Panc1 (cell line): Measurements from ENCODE around the gene NSMF. TPM values are rescaled to one million over a fixed set of nuclear protein-coding genes. Genes with fewer than 3 reads are reported as not detected.

Experiments
- ATAC-seq: fragments of 200-7000 bp; cut with Tn5 transposase; 2 replicates; pipeline ENCODE4 v1.9.1; 2020; ENCODE audit warnings: mild to moderate bottlenecking, moderate library complexity
- BruUV-seq: library from RNA; stranded (reverse); fragments of 400-500 nt; replicated peaks from 2 replicates; lab custom pipeline; 2021; lab: Mats Ljungman, UMichigan
- CTCF ChIA-PET: fragments of 300-600 bp; sonication (Branson Sonifier 250); formaldehyde crosslinking; loops from one replicate; lab custom pipeline; 2022; ENCODE audit warnings: antibody characterized with exemption; lab: Charles Lee
- POLR2A ChIA-PET: fragments of 300-600 bp; sonication (Branson Sonifier 250); formaldehyde crosslinking; loops from one replicate; lab custom pipeline; 2022; ENCODE audit warnings: antibody characterized with exemption; lab: Charles Lee
- DNase-seq: peaks from one replicate; pipeline ENCODE4 v3.0.0-alpha.2; 2010; ENCODE audit warnings: low read depth, low spot score
- H3K27ac ChIP-seq: 2 replicates; pipeline ENCODE4 v1.5.1; 2011; ENCODE audit warnings: mild to moderate bottlenecking, low read length, inconsistent platforms
- H3K27me3 ChIP-seq: fragments of 200-500 bp; sonication (Bioruptor generic); 2 replicates; pipeline ENCODE4 v1.6.0; 2014; ENCODE audit warnings: low read length, inconsistent platforms; ENCODE audit not compliant: control insufficient read depth, insufficient read depth
- H3K36me3 ChIP-seq: fragments of 200-500 bp; sonication (Bioruptor generic); 2 replicates; pipeline ENCODE4 v1.5.1; 2014; ENCODE audit warnings: inconsistent platforms, mild to moderate bottlenecking, low read length, moderate library complexity; ENCODE audit not compliant: control insufficient read depth, insufficient read depth
- H3K4me1 ChIP-seq: 2 replicates; pipeline ENCODE4 v1.5.1; 2011; ENCODE audit warnings: inconsistent platforms, mild to moderate bottlenecking, low read length, moderate library complexity; ENCODE audit not compliant: control insufficient read depth, insufficient read depth
- H3K4me3 ChIP-seq, 2 experiments: 2 replicates each; pipeline ENCODE4 v1.5.1; 2011 to 2012; ENCODE audit warnings: low read depth in 2 of 2, low read length in 2 of 2, mild to moderate bottlenecking in 2 of 2, inconsistent platforms in 1 of 2, moderate library complexity in 1 of 2
- H3K9me3 ChIP-seq: fragments of 200-500 bp; sonication (Bioruptor generic); 2 replicates; pipeline ENCODE4 v1.5.1; 2014; ENCODE audit warnings: low read depth, mild to moderate bottlenecking, inconsistent platforms, low read length, moderate library complexity; ENCODE audit not compliant: control insufficient read depth, insufficient read depth
- POLR2AphosphoS5 ChIP-seq: IDR thresholded peaks from 2 replicates; pipeline ENCODE4 v1.6.1; 2012; ENCODE audit warnings: mild to moderate bottlenecking, low read depth, low read length, moderate library complexity
- SIN3A ChIP-seq: IDR thresholded peaks from 2 replicates; pipeline ENCODE4 v1.6.1; 2012; ENCODE audit warnings: low read depth, mild to moderate bottlenecking, low read length, moderate library complexity, borderline replicate concordance; ENCODE audit not compliant: insufficient read depth
- TCF7L2 ChIP-seq: IDR thresholded peaks from 2 replicates; pipeline ENCODE4 v1.6.1; 2011; ENCODE audit warnings: mild to moderate bottlenecking, low read depth, low read length, inconsistent platforms
- in situ Hi-C: cut with HindIII; loops from 2 replicates; pipeline ENCODE4 v1.10.0; 2016; ENCODE audit warnings: low sequenced_read_pairs, low pct_unique_long_range_greater_than_20kb
- intact Hi-C: fragments of 100-400 bp; cut with micrococcal nuclease; formaldehyde crosslinking; loops from one replicate; pipeline ENCODE4 v1.10.0; 2022; ENCODE audit not compliant: unreplicated experiment
- total RNA-seq: library from RNA; stranded (reverse); gene quantifications from one replicate; pipeline ENCODE4 v1.2.1, GENCODE V29; 2021; ENCODE audit not compliant: unreplicated experiment
- TF ChIP-seq, protein P1 (sequence below): fragments of 450-650 bp; IDR thresholded peaks from 2 replicates; pipeline ENCODE4 v1.5.1; 2017; ENCODE audit warnings: mild to moderate bottlenecking
- TF ChIP-seq, protein P2 (sequence below), 2 experiments: IDR thresholded peaks; 2 replicates each; pipeline ENCODE4 v1.6.1; 2011 to 2012; ENCODE audit warnings: low read depth in 2 of 2, control low read depth in 1 of 2, low read length in 1 of 2, mild to moderate bottlenecking in 1 of 2, moderate library complexity in 1 of 2; ENCODE audit not compliant: insufficient read depth in 1 of 2

Gene NSMF
- total RNA-seq, 1 experiment from 2014 or later, result 40.0 TPM

DNA sequence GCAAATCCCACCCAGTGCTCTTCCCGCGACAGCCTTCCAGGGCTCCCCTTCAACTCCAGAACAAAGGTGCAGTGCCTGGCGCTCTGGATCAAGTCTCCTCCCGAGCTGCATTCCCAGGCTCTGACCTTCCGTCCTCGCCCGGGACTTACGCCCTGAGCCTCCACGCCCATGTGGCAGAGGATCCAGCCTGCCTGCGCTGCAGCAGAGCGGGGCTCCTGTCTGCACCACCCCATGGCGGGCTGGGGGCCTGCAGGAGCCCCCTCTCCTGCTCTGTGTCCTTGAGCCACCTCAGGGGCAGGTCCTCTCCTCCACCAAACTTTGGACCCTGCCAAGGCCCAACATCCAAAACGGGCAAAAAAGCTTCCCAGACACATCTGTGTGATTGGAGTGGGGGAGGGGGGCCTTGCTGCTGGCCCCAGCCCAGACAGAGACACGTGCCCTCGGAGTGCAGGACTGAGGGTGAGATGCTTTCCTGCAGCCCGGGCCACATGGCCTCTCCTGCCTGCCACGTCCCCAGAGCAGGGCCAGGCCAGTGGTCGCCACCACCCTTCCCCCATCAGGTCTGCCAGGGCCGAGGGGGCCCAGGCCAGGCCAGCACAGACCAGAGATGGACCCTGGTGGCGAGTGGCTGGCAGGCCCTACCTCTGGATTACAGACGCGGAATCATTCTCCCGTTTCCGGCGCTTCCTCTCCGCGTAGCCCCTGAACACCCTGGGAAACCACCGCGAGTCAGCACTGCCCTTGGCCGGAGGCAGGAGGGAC lies 4.4 kb downstream of the NSMF start:
- ATAC-seq (no peak; the same call in 1 of the 2 replicates), DNase-seq (no peak)
- POLR2A ChIA-PET, result no interaction called here
- Histone ChIP-seq H3K27ac (peak overlapping the region; percentile 54), H3K27me3 (no peaks in the 10 kb centered on the region), H3K4me3 (no peak overlapping the region), H3K36me3 (no peaks in the 10 kb centered on the region; the same call in 1 of the 2 replicates), H3K4me1 (peaks cover 28% of the 10 kb centered on the region), H3K9me3 (no peaks in the 10 kb centered on the region)
- intact Hi-C loops, result no loop called here
- no peak for TF ChIP-seq SIN3A
- TF ChIP-seq TCF7L2, result no peak
- TF ChIP-seq, protein P1, sequence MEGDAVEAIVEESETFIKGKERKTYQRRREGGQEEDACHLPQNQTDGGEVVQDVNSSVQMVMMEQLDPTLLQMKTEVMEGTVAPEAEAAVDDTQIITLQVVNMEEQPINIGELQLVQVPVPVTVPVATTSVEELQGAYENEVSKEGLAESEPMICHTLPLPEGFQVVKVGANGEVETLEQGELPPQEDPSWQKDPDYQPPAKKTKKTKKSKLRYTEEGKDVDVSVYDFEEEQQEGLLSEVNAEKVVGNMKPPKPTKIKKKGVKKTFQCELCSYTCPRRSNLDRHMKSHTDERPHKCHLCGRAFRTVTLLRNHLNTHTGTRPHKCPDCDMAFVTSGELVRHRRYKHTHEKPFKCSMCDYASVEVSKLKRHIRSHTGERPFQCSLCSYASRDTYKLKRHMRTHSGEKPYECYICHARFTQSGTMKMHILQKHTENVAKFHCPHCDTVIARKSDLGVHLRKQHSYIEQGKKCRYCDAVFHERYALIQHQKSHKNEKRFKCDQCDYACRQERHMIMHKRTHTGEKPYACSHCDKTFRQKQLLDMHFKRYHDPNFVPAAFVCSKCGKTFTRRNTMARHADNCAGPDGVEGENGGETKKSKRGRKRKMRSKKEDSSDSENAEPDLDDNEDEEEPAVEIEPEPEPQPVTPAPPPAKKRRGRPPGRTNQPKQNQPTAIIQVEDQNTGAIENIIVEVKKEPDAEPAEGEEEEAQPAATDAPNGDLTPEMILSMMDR, result no peak
- TF ChIP-seq, protein P2, sequence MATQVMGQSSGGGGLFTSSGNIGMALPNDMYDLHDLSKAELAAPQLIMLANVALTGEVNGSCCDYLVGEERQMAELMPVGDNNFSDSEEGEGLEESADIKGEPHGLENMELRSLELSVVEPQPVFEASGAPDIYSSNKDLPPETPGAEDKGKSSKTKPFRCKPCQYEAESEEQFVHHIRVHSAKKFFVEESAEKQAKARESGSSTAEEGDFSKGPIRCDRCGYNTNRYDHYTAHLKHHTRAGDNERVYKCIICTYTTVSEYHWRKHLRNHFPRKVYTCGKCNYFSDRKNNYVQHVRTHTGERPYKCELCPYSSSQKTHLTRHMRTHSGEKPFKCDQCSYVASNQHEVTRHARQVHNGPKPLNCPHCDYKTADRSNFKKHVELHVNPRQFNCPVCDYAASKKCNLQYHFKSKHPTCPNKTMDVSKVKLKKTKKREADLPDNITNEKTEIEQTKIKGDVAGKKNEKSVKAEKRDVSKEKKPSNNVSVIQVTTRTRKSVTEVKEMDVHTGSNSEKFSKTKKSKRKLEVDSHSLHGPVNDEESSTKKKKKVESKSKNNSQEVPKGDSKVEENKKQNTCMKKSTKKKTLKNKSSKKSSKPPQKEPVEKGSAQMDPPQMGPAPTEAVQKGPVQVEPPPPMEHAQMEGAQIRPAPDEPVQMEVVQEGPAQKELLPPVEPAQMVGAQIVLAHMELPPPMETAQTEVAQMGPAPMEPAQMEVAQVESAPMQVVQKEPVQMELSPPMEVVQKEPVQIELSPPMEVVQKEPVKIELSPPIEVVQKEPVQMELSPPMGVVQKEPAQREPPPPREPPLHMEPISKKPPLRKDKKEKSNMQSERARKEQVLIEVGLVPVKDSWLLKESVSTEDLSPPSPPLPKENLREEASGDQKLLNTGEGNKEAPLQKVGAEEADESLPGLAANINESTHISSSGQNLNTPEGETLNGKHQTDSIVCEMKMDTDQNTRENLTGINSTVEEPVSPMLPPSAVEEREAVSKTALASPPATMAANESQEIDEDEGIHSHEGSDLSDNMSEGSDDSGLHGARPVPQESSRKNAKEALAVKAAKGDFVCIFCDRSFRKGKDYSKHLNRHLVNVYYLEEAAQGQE (IDR thresholded peaks at IDR 0.05; ENCODE audit: insufficient read depth in 1 of 2, low read depth in 2 of 2, low read length in 1 of 2), result no peak
- no peak for TF ChIP-seq POLR2AphosphoS5
- no TSS peak for BruUV-seq
- in situ Hi-C loops, result no loop called here
- CTCF ChIA-PET, result no interaction called here

DNA sequence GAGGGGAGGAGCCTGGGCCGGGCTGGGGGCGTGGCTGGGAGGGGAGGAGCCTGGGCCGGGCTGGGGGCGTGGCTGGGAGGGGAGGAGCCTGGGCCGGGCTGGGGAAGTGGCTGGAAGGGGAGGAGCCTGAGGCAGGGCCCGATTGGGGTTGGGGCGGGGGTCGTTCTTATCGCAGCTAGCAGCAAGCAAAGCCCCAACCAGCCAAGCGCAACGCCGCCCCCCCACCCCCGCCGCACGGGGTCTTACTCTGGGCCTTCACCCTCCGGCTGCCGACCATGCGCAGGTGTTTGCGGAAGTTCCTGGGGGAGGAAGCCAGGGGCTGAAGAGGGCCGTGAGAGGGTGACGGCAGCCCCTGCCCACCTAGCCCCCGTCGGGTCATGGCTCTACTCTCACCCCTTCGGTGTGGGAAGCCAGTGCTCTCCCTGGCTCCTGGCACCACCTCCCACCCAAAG lies 5.0 kb downstream of the NSMF start:
- BruUV-seq, result no TSS peak
- Histone ChIP-seq H3K27me3 (no peaks in the 10 kb centered on the region), H3K27ac (peak overlapping the region; percentile 54), H3K9me3 (no peaks in the 10 kb centered on the region), H3K4me1 (peaks cover 23% of the 10 kb centered on the region), H3K4me3 (no peak overlapping the region), H3K36me3 (no peaks in the 10 kb centered on the region; the same call in 1 of the 2 replicates)
- CTCF ChIA-PET, result no interaction called here
- DNase-seq, result no peak
- TF ChIP-seq POLR2AphosphoS5 (no peak), TCF7L2 (no peak), SIN3A (no peak)
- TF ChIP-seq, protein P2 (IDR thresholded peaks at IDR 0.05; ENCODE audit: insufficient read depth in 1 of 2, low read depth in 2 of 2, low read length in 1 of 2), result no peak
- TF ChIP-seq, protein P1, result no peak
- no peak for ATAC-seq
- in situ Hi-C loops, result no loop called here
- intact Hi-C loops, result no loop called here
- POLR2A ChIA-PET, result no interaction called here
